H9 (cell line): ENCODE data around the gene SRPK3. TPM values are rescaled to one million over a fixed set of nuclear protein-coding genes. Genes with fewer than 3 reads are reported as not detected.

ENCODE experiments used
- DNase-seq: peaks from one replicate; pipeline ENCODE4 v3.0.0-alpha.2; 2017
- H2AFZ ChIP-seq: one replicate; pipeline ENCODE4 v1.6.1; 2013; ENCODE audit warnings: mild to moderate bottlenecking, low read length, control low read depth, moderate library complexity
- H2AK5ac ChIP-seq: 2 replicates; pipeline ENCODE4 v1.6.1; 2013; ENCODE audit warnings: low read length, control low read depth, mixed read lengths; ENCODE audit not compliant: insufficient read length
- H2BK120ac ChIP-seq: one replicate; pipeline ENCODE4 v1.6.1; 2013; ENCODE audit warnings: low read depth, mild to moderate bottlenecking, low read length, control low read depth, inconsistent platforms; ENCODE audit not compliant: poor library complexity, severe bottlenecking
- H2BK12ac ChIP-seq: 2 replicates; pipeline ENCODE4 v1.6.1; 2013; ENCODE audit warnings: low read length, control low read depth, mixed read lengths, low read depth; ENCODE audit not compliant: insufficient read length
- H2BK15ac ChIP-seq: 2 replicates; pipeline ENCODE4 v1.6.1; 2013; ENCODE audit warnings: low read depth, low read length, control low read depth
- H2BK20ac ChIP-seq: one replicate; pipeline ENCODE4 v1.6.1; 2013; ENCODE audit warnings: low read depth, mild to moderate bottlenecking, low read length, control low read depth, inconsistent platforms; ENCODE audit not compliant: poor library complexity, severe bottlenecking
- H2BK5ac ChIP-seq: 2 replicates; pipeline ENCODE4 v1.6.1; 2013; ENCODE audit warnings: low read length, control low read depth, mixed read lengths; ENCODE audit not compliant: insufficient read length
- H3K14ac ChIP-seq: 2 replicates; pipeline ENCODE4 v1.6.1; 2013; ENCODE audit warnings: low read length, control low read depth; ENCODE audit not compliant: insufficient read depth
- H3K18ac ChIP-seq: 2 replicates; pipeline ENCODE4 v1.6.1; 2013; ENCODE audit warnings: low read depth, mild to moderate bottlenecking, mixed read lengths, low read length, control low read depth; ENCODE audit not compliant: insufficient read length
- H3K23ac ChIP-seq: 2 replicates; pipeline ENCODE4 v1.6.1; 2013; ENCODE audit warnings: low read length, control low read depth, mixed read lengths, low read depth; ENCODE audit not compliant: insufficient read length
- H3K23me2 ChIP-seq: 2 replicates; pipeline ENCODE4 v1.6.1; 2013; ENCODE audit warnings: low read depth, mild to moderate bottlenecking, mixed read lengths, low read length, control low read depth; ENCODE audit not compliant: insufficient read length, poor library complexity, severe bottlenecking
- H3K27ac ChIP-seq: 2 replicates; pipeline ENCODE4 v1.5.1; 2013; ENCODE audit warnings: low read length, control low read depth, mixed read lengths, low read depth; ENCODE audit not compliant: insufficient read length
- H3K27me3 ChIP-seq: 2 replicates; pipeline ENCODE4 v1.6.1; 2013; ENCODE audit warnings: low read length, control low read depth, inconsistent platforms; ENCODE audit not compliant: insufficient read depth
- H3K4ac ChIP-seq: 2 replicates; pipeline ENCODE4 v1.6.1; 2013; ENCODE audit warnings: low read depth, mild to moderate bottlenecking, control low read depth, inconsistent platforms, low read length, moderate library complexity
- H3K4me1 ChIP-seq: 2 replicates; pipeline ENCODE4 v1.6.1; 2013; ENCODE audit warnings: low read length, control low read depth, inconsistent platforms; ENCODE audit not compliant: insufficient read depth
- H3K4me2 ChIP-seq: 2 replicates; pipeline ENCODE4 v1.6.1; 2013; ENCODE audit warnings: low read length, control low read depth, mixed read lengths; ENCODE audit not compliant: insufficient read length, insufficient read depth
- H3K56ac ChIP-seq: 2 replicates; pipeline ENCODE4 v1.6.1; 2013; ENCODE audit warnings: low read depth, mild to moderate bottlenecking, mixed read lengths, low read length, control low read depth; ENCODE audit not compliant: insufficient read length
- H3K79me1 ChIP-seq: 2 replicates; pipeline ENCODE4 v1.6.1; 2013; ENCODE audit warnings: low read depth, mild to moderate bottlenecking, moderate library complexity, low read length, control low read depth, inconsistent platforms; ENCODE audit not compliant: insufficient read depth, poor library complexity, severe bottlenecking
- H3K79me2 ChIP-seq: 2 replicates; pipeline ENCODE4 v1.6.1; 2013; ENCODE audit warnings: low read length, control low read depth, inconsistent platforms; ENCODE audit not compliant: insufficient read depth
- H3K9ac ChIP-seq: 2 replicates; pipeline ENCODE4 v1.6.1; 2013; ENCODE audit warnings: low read length, control low read depth, mixed read lengths; ENCODE audit not compliant: insufficient read length; ENCODE audit errors: extremely low read depth
- H3K9me3 ChIP-seq: one replicate; pipeline ENCODE4 v1.6.1; 2013; ENCODE audit warnings: low read depth, low read length, inconsistent platforms; ENCODE audit not compliant: control insufficient read depth
- H3T11ph ChIP-seq: one replicate; pipeline ENCODE4 v1.6.1; 2013; ENCODE audit warnings: mild to moderate bottlenecking, low read length, control low read depth, inconsistent platforms
- H4K20me1 ChIP-seq: one replicate; pipeline ENCODE4 v1.6.1; 2013; ENCODE audit not compliant: control insufficient read depth, insufficient read length, insufficient read depth
- H4K5ac ChIP-seq: 2 replicates; pipeline ENCODE4 v1.6.1; 2013; ENCODE audit warnings: low read depth, mild to moderate bottlenecking, mixed read lengths, low read length, control low read depth; ENCODE audit not compliant: insufficient read length
- H4K8ac ChIP-seq: replicated peaks from 2 replicates; pipeline ENCODE4 v1.6.1; 2013; ENCODE audit warnings: low read length, control low read depth, mixed read lengths, low read depth; ENCODE audit not compliant: insufficient read length
- H4K91ac ChIP-seq: 2 replicates; pipeline ENCODE4 v1.6.1; 2013; ENCODE audit warnings: low read depth, mild to moderate bottlenecking, moderate library complexity, mixed read lengths, low read length, control low read depth; ENCODE audit not compliant: insufficient read length
- H3K27ac Mint-ChIP-seq, 3 experiments: 2 replicates in 2 of 3; 3 replicates in 1 of 3; pipeline ENCODE4 v1.8.0; 2020 to 2021; ENCODE audit warnings: mixed read lengths in 3 of 3, mild to moderate bottlenecking in 1 of 3, moderate library complexity in 1 of 3
- H3K27me3 Mint-ChIP-seq: 2 replicates; pipeline ENCODE4 v1.8.0; 2021; ENCODE audit warnings: low read depth, mild to moderate bottlenecking, moderate library complexity, mixed read lengths
- H3K36me3 Mint-ChIP-seq, 3 experiments: 2 replicates in 2 of 3; 3 replicates in 1 of 3; pipeline ENCODE4 v1.8.0; 2020 to 2021; ENCODE audit warnings: low read depth in 3 of 3, mixed read lengths in 3 of 3; ENCODE audit not compliant: insufficient read depth in 1 of 3
- H3K4me1 Mint-ChIP-seq, 2 experiments: 2 replicates each; pipeline ENCODE4 v1.8.0; 2020; ENCODE audit warnings: mixed read lengths in 2 of 2
- H3K4me3 Mint-ChIP-seq, 2 experiments: 2 replicates in 1 of 2; 3 replicates in 1 of 2; pipeline ENCODE4 v1.8.0; 2020 to 2021; ENCODE audit warnings: mild to moderate bottlenecking in 2 of 2, mixed read lengths in 2 of 2, moderate library complexity in 1 of 2
- H3K9me3 Mint-ChIP-seq, 2 experiments: 2 replicates in 1 of 2; 3 replicates in 1 of 2; pipeline ENCODE4 v1.8.0; 2020; ENCODE audit warnings: mild to moderate bottlenecking in 2 of 2, mixed read lengths in 2 of 2, moderate library complexity in 1 of 2
- WGBS: extraction: QIAGEN DNeasy Blood & Tissue Kit; methylation state at CpG from one replicate; pipeline ENCODE4 v1.1.7; 2013; ENCODE audit warnings: missing lambda C conversion rate, low lambda C conversion rate, mixed read lengths; ENCODE audit not compliant: insufficient read length; ENCODE audit errors: extremely low coverage; 5-methylcytosine and 5-hydroxymethylcytosine counted together
- total RNA-seq: library from RNA; stranded (reverse); gene quantifications from 2 replicates; pipeline ENCODE4 v1.2.1, GENCODE V29; 2021
- TF ChIP-seq, protein P1 (sequence below): fragments of 200-600 bp; sonication (generic); conservative IDR thresholded peaks from 3 replicates; pipeline ENCODE4 v1.8.0; 2021; ENCODE audit warnings: antibody characterized with exemption, mild to moderate bottlenecking

The SRPK3 gene
- total RNA-seq, 1 experiment from 2014 or later: not detected

DNA sequence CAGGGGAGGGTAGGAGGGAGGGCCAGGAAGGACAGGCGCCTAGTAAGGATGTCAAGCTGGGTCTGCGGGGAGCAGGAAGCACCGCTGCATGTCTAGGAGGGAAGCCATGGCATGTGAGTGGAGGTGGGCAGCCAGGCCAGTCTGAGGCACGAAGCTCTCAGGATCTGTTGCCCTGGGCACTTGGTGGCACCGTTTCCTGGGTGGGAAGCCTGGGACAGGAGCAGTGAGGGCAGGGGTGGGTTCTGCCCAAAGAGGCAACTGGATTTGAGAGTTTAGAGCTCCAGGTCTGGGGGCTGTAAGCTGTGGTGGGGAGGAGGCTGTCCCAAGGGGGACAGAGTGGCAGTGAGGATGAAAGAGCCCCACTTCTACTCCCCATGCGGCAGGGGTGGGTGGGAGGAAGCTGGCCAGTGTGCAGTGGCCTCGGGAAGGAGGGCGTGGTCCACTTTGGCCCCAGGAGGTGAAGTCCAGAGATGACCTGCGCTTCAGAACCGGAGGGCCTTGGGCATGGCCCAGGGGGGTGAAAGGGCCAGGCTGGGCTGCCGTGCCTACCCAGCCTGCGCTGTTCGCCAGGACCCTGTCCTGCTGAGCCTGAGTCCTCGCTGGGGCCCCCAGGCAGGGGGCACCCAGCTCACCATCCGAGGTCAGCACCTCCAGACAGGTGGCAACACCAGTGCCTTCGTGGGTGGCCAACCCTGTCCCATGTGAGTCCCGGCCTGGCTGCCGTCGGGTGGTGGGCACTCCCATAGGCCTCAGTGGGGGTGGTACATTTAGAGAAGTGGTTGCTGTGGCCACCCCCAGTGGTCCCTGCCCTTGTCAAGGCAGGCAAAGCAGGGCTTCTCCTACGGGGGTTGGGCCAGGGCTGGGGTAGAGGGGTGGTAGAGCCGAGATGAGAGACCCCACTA lies 8.3 kb upstream of the SRPK3 start:
- Histone ChIP-seq H3K27me3 (no peaks in the 10 kb centered on the region), H2BK120ac (no peak overlapping the region), H3K27ac (no peak overlapping the region), H3K23me2 (no peaks in the 10 kb centered on the region), H3K9me3 (no peaks in the 10 kb centered on the region), H3T11ph (no peak overlapping the region), H3K23ac (no peak overlapping the region), H3K18ac (no peak overlapping the region), H3K56ac (no peak overlapping the region), H2AFZ (no peak overlapping the region), H2BK12ac (no peak overlapping the region), H4K5ac (no peak overlapping the region), H4K8ac (no peak overlapping the region), H4K91ac (no peak overlapping the region), H2AK5ac (no peak overlapping the region), H2BK15ac (no peak overlapping the region), H3K4ac (no peak overlapping the region), H3K4me1 (no peaks in the 10 kb centered on the region), H3K9ac (no peak overlapping the region), H2BK5ac (no peak overlapping the region), H3K14ac (no peak overlapping the region), H4K20me1 (no peaks in the 10 kb centered on the region), H2BK20ac (no peak overlapping the region), H3K4me2 (no peak overlapping the region), H3K79me2 (no peaks in the 10 kb centered on the region), H3K79me1 (no peaks in the 10 kb centered on the region)
- DNase-seq: no peak
- TF ChIP-seq, protein P1, sequence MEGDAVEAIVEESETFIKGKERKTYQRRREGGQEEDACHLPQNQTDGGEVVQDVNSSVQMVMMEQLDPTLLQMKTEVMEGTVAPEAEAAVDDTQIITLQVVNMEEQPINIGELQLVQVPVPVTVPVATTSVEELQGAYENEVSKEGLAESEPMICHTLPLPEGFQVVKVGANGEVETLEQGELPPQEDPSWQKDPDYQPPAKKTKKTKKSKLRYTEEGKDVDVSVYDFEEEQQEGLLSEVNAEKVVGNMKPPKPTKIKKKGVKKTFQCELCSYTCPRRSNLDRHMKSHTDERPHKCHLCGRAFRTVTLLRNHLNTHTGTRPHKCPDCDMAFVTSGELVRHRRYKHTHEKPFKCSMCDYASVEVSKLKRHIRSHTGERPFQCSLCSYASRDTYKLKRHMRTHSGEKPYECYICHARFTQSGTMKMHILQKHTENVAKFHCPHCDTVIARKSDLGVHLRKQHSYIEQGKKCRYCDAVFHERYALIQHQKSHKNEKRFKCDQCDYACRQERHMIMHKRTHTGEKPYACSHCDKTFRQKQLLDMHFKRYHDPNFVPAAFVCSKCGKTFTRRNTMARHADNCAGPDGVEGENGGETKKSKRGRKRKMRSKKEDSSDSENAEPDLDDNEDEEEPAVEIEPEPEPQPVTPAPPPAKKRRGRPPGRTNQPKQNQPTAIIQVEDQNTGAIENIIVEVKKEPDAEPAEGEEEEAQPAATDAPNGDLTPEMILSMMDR: no peak
- H3K36me3 Mint-ChIP-seq: peaks cover 0 to 2% (median 0%) of the 10 kb centered on the region in 3 experiments; a peak in 1 of 7 replicates
- peaks cover 25 to 55% of the 10 kb centered on the region in 2 experiments for H3K9me3 Mint-ChIP-seq
- H3K4me3 Mint-ChIP-seq: no peak overlapping the region; a peak in 1 of 5 replicates
- H3K27me3 Mint-ChIP-seq: no peaks in the 10 kb centered on the region; the same call in 1 of the 2 replicates
- WGBS: no CpG with 5 or more reads among the region's 21 CpGs
- no peak overlapping the region; a peak in 1 of 7 replicates for H3K27ac Mint-ChIP-seq
- no peaks in the 10 kb centered on the region for H3K4me1 Mint-ChIP-seq
